H1 (cell line): Measurements from ENCODE around the gene PELI2. TPM values are rescaled to one million over a fixed set of nuclear protein-coding genes. Genes with fewer than 3 reads are reported as not detected.
A peak's percentile ranks its signal among the peaks of the same experiment; 100 is the strongest.

Source experiments
- CTCF ChIA-PET: fragments of 300-600 bp; sonication (Branson Sonifier 250); formaldehyde crosslinking; loops from one replicate; lab custom pipeline; 2021; ENCODE audit not compliant: partially characterized antibody; lab: Charles Lee
- POLR2A ChIA-PET: fragments of 300-600 bp; sonication (Branson Sonifier 250); formaldehyde crosslinking; loops from one replicate; lab custom pipeline; 2021; ENCODE audit warnings: inconsistent platforms; ENCODE audit not compliant: partially characterized antibody; lab: Charles Lee
- DNase-seq, 2 experiments: peaks; one replicate each; pipeline versions ENCODE4 v3.0.0 to v3.0.0-alpha.2; 2010 to 2022; ENCODE audit warnings: low spot score in 2 of 2, low read depth in 1 of 2, mixed read lengths in 1 of 2
- FAIRE-seq: peaks from 2 replicates; lab custom pipeline; 2011; peaks lifted over from hg19 to GRCh38; lab: Jason Lieb, UNC
- H2AFZ ChIP-seq: 2 replicates; pipeline ENCODE4 v1.8.1; 2012; ENCODE audit warnings: low read length, inconsistent platforms
- H2AK5ac ChIP-seq: 2 replicates; pipeline ENCODE4 v1.6.1; 2013; ENCODE audit warnings: low read depth, low read length
- H2BK120ac ChIP-seq: replicated peaks from 2 replicates; pipeline ENCODE3; 2013; ENCODE audit warnings: low read depth, low read length, inconsistent platforms
- H2BK12ac ChIP-seq: 2 replicates; pipeline ENCODE4 v1.6.1; 2013; ENCODE audit warnings: low read depth, low read length
- H2BK15ac ChIP-seq: 2 replicates; pipeline ENCODE4 v1.6.1; 2013; ENCODE audit warnings: low read length
- H2BK20ac ChIP-seq: 2 replicates; pipeline ENCODE4 v1.6.1; 2013; ENCODE audit warnings: low read length
- H2BK5ac ChIP-seq: 2 replicates; pipeline ENCODE4 v1.6.1; 2013; ENCODE audit warnings: low read depth, low read length
- H3K14ac ChIP-seq: 2 replicates; pipeline ENCODE4 v1.6.1; 2013; ENCODE audit warnings: inconsistent platforms; ENCODE audit not compliant: insufficient read length
- H3K18ac ChIP-seq: 2 replicates; pipeline ENCODE4 v1.6.1; 2013; ENCODE audit warnings: low read length; ENCODE audit errors: extremely low read depth
- H3K23ac ChIP-seq: 2 replicates; pipeline ENCODE4 v1.6.1; 2013; ENCODE audit warnings: inconsistent platforms; ENCODE audit not compliant: insufficient read length
- H3K23me2 ChIP-seq: 2 replicates; pipeline ENCODE4 v1.6.1; 2013; ENCODE audit warnings: low read depth, low read length
- H3K27ac ChIP-seq: 2 replicates; pipeline ENCODE4 v1.6.1; 2011; ENCODE audit warnings: low read depth, low read length, inconsistent platforms
- H3K27me3 ChIP-seq, 4 experiments: replicated peaks in 1 of 4; 1 replicate in 1 of 4; 2 replicates in 3 of 4; pipeline versions ENCODE4 v1.6.1 to v1.8.1; 2011 to 2013; ENCODE audit warnings: low read length in 3 of 4, mild to moderate bottlenecking in 3 of 4, inconsistent platforms in 2 of 4, mixed read lengths in 2 of 4, moderate library complexity in 1 of 4; ENCODE audit not compliant: control insufficient read depth in 3 of 4, insufficient read depth in 3 of 4; ENCODE audit errors: extremely low read depth in 1 of 4
- H3K36me3 ChIP-seq, 4 experiments: 2 replicates each; pipeline versions ENCODE4 v1.6.1 to v1.8.1; 2011 to 2013; ENCODE audit warnings: mild to moderate bottlenecking in 4 of 4, low read length in 3 of 4, moderate library complexity in 2 of 4, control low read depth in 1 of 4, inconsistent platforms in 1 of 4; ENCODE audit not compliant: insufficient read depth in 4 of 4, control insufficient read depth in 2 of 4
- H3K4ac ChIP-seq: replicated peaks from 2 replicates; pipeline ENCODE3; 2013; ENCODE audit warnings: low read length, low read depth, mixed read lengths, inconsistent platforms; ENCODE audit not compliant: insufficient read length
- H3K4me1 ChIP-seq, 4 experiments: replicated peaks in 1 of 4; 1 replicate in 1 of 4; 2 replicates in 3 of 4; pipeline versions ENCODE4 v1.6.1 to v1.8.1; 2011 to 2013; ENCODE audit warnings: low read length in 3 of 4, inconsistent platforms in 2 of 4, mixed read lengths in 1 of 4; ENCODE audit not compliant: insufficient read depth in 4 of 4, control insufficient read depth in 3 of 4
- H3K4me2 ChIP-seq, 2 experiments: 2 replicates each; pipeline versions ENCODE4 v1.6.1 to v1.8.1; 2011 to 2013; ENCODE audit warnings: low read depth in 2 of 2, low read length in 2 of 2, control low read depth in 1 of 2, inconsistent platforms in 1 of 2, mild to moderate bottlenecking in 1 of 2; ENCODE audit not compliant: insufficient read depth in 1 of 2
- H3K4me3 ChIP-seq, 4 experiments: fragments of 200-600, 300-600 bp in 1 of 4; sonication (generic), shearing (Covaris generic), sonication (Bioruptor Twin) in 1 of 4; 2 replicates each; pipeline versions ENCODE4 v1.5.1 to v1.8.1; 2011 to 2016; ENCODE audit warnings: low read length in 4 of 4, low read depth in 3 of 4, control low read depth in 2 of 4, inconsistent platforms in 2 of 4, mild to moderate bottlenecking in 2 of 4, mixed read lengths in 1 of 4, moderate library complexity in 1 of 4; ENCODE audit not compliant: insufficient read depth in 2 of 4; ENCODE audit errors: extremely low read depth in 1 of 4
- H3K56ac ChIP-seq: replicated peaks from 2 replicates; pipeline ENCODE3; 2013; ENCODE audit warnings: low read depth, mild to moderate bottlenecking, mixed read lengths, low read length, inconsistent platforms; ENCODE audit not compliant: insufficient read length
- H3K79me1 ChIP-seq: 2 replicates; pipeline ENCODE4 v1.6.1; 2013; ENCODE audit warnings: low read depth, low read length, control low read depth
- H3K79me2 ChIP-seq, 2 experiments: 2 replicates each; pipeline versions ENCODE4 v1.6.1 to v1.8.1; 2012 to 2013; ENCODE audit warnings: low read length in 2 of 2, mild to moderate bottlenecking in 2 of 2, inconsistent platforms in 1 of 2; ENCODE audit not compliant: insufficient read depth in 2 of 2, control insufficient read depth in 1 of 2
- H3K9ac ChIP-seq, 4 experiments: replicated peaks in 1 of 4; 1 replicate in 1 of 4; 2 replicates in 3 of 4; pipeline versions ENCODE4 v1.6.1 to v1.8.1; 2011 to 2013; ENCODE audit warnings: low read depth in 3 of 4, low read length in 3 of 4, control low read depth in 2 of 4, mild to moderate bottlenecking in 2 of 4, moderate library complexity in 2 of 4, inconsistent platforms in 1 of 4; ENCODE audit errors: extremely low read depth in 1 of 4
- H3K9me3 ChIP-seq, 2 experiments: 2 replicates each; pipeline versions ENCODE4 v1.6.1 to v1.8.1; 2012 to 2013; ENCODE audit warnings: mild to moderate bottlenecking in 2 of 2, moderate library complexity in 2 of 2, control low read depth in 1 of 2, inconsistent platforms in 1 of 2, low read depth in 1 of 2, low read length in 1 of 2, mixed read lengths in 1 of 2; ENCODE audit not compliant: insufficient read depth in 2 of 2
- H4K20me1 ChIP-seq, 2 experiments: replicated peaks in 1 of 2; 2 replicates each; pipeline versions ENCODE3 to v1.8.1; 2011 to 2013; ENCODE audit warnings: inconsistent platforms in 2 of 2, low read length in 2 of 2, mild to moderate bottlenecking in 1 of 2; ENCODE audit not compliant: insufficient read depth in 2 of 2, control insufficient read depth in 1 of 2
- H4K5ac ChIP-seq: 2 replicates; pipeline ENCODE4 v1.6.1; 2013; ENCODE audit warnings: low read length, low read depth, mixed read lengths, inconsistent platforms; ENCODE audit not compliant: insufficient read length
- H4K8ac ChIP-seq: 2 replicates; pipeline ENCODE4 v1.8.0; 2013; ENCODE audit warnings: mild to moderate bottlenecking, moderate library complexity, low read length, inconsistent platforms; ENCODE audit not compliant: insufficient read depth; ENCODE audit errors: extremely low read depth
- H4K91ac ChIP-seq: replicated peaks from 2 replicates; pipeline ENCODE3; 2013; ENCODE audit warnings: low read length, mixed read lengths, inconsistent platforms; ENCODE audit not compliant: insufficient read length
- JUND ChIP-seq: IDR thresholded peaks from 2 replicates; pipeline ENCODE4 v1.6.1; 2011; ENCODE audit warnings: mild to moderate bottlenecking, improper control_type of control experiment, low read length
- KDM5A ChIP-seq: fragments of 200-600 bp; IDR thresholded peaks from 2 replicates; pipeline ENCODE4 v1.7.1; 2012; ENCODE audit warnings: mild to moderate bottlenecking, low read length, inconsistent platforms, mixed read lengths
- SP1 ChIP-seq: IDR thresholded peaks from 2 replicates; pipeline ENCODE4 v1.6.1; 2011; ENCODE audit warnings: low read depth, low read length
- SUZ12 ChIP-seq: fragments of 200-600 bp; sonication (generic); IDR thresholded peaks from 2 replicates; pipeline ENCODE4 v1.6.1; 2012; ENCODE audit warnings: mild to moderate bottlenecking, inconsistent platforms, low read length, moderate library complexity, mixed read lengths
- WGBS, 2 experiments: shearing (Covaris generic) in 1 of 2; methylation state at CpG; one replicate each; pipeline versions ENCODE4 v1.1.6 to v1.1.7; 2013 to 2015; ENCODE audit warnings: low lambda C conversion rate in 2 of 2, mixed read lengths in 2 of 2, inconsistent platforms in 1 of 2, low coverage in 1 of 2, missing lambda C conversion rate in 1 of 2; ENCODE audit not compliant: insufficient replicate concordance in 2 of 2, insufficient coverage in 1 of 2, insufficient read length in 1 of 2; ENCODE audit errors: extremely low coverage in 1 of 2, missing lambda C conversion rate in 1 of 2; 5-methylcytosine and 5-hydroxymethylcytosine counted together
- polyA plus RNA-seq, 7 experiments: library from polyadenylated mRNA; depleted of rRNA in 3 of 7; stranded (reverse) in 5 of 7; unstranded in 2 of 7; fragments of >200 nt in 5 of 7; fragments of 200-250 nt in 2 of 7; gene quantifications; 1 replicate in 5 of 7; 2 replicates in 1 of 7; 4 replicates in 1 of 7; pipeline versions ENCODE4 v1.2.1 to v1.2.3, GENCODE V29; 2011 to 2013; ENCODE audit warnings: missing spikeins in 2 of 7, mixed read lengths in 2 of 7
- total RNA-seq: library from RNA; stranded (reverse); fragmentation: NEBNext Ultra II Directional; extraction: Animal tissue kit (Norgen Biotek cat#: 25700); gene quantifications from 2 replicates; pipeline ENCODE4 v1.2.1, GENCODE V29; 2021

PELI2 gene
- total and polyA plus RNA-seq, 2 of the 8 experiments (the other 6 are each of a cell fraction or from before 2014, with no cell fraction given) = 14.6 to 25.7 TPM

DNA sequence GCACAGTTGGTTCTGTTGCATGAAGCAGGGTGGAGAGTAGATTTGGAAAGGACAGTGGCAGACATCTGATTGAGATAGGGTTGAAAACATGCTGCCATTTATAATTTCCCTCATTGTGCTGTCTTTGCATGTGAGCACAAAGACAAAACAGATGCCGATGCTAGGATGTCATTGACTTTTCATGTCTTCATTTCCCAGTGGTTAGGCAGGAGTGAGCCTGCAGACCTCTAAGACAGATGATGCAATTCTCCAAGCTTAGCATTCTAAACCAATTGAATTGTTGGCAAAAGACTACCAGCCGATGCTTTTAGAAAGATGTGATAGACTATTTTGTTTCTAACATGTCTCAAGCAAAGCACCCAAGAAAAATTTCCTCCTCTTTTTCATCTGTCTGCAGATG is 37.1 kb upstream of the PELI2 start:
- no peak for TF ChIP-seq SUZ12
- TF ChIP-seq SP1 = no peak
- no peak for TF ChIP-seq JUND
- TF ChIP-seq KDM5A = no peak

More for the DNA sequence above, 37.1 kb upstream of the PELI2 start:
- Histone ChIP-seq H3K4me2 (no peak overlapping the region), H4K20me1 (no peaks in the 10 kb centered on the region), H4K5ac (no peak overlapping the region), H3K27ac (no peak overlapping the region), H2BK120ac (no peak overlapping the region), H2BK12ac (no peak overlapping the region; the same call in 1 of the 2 replicates), H3K23me2 (no peaks in the 10 kb centered on the region), H3K9me3 (no peaks in the 10 kb centered on the region), H3K23ac (no peak overlapping the region), H3K4ac (no peak overlapping the region), H3K9ac (no peak overlapping the region), H3K79me2 (no peaks in the 10 kb centered on the region), H3K18ac (no peak overlapping the region), H3K36me3 (no peaks in the 10 kb centered on the region), H2BK5ac (no peak overlapping the region; the same call in 1 of the 2 replicates), H3K4me3 (no peak overlapping the region), H3K56ac (no peak overlapping the region), H2AK5ac (no peak overlapping the region), H3K14ac (no peak overlapping the region), H2BK20ac (no peak overlapping the region), H2AFZ (peak overlapping the region; percentile 74), H4K8ac (no peak overlapping the region), H2BK15ac (no peak overlapping the region), H3K79me1 (no peaks in the 10 kb centered on the region), H3K4me1 (no peaks in the 10 kb centered on the region), H4K91ac (no peak overlapping the region), H3K27me3 (no peaks in the 10 kb centered on the region)
- POLR2A ChIA-PET = interaction anchor here (0.7 kb wide), 1 partner anchor 24 kb away, joined by 3 read pairs; no protein-coding TSS in a partner anchor
- FAIRE-seq (no peak), DNase-seq (no peak)
- CTCF ChIA-PET = interaction anchor here (0.6 kb wide), 2 partner anchors 262 to 350 kb away, joined by 3 to 5 read pairs; no protein-coding TSS in a partner anchor
- 97% methylated on average over 2 of the region's 2 CpGs; no CpG with 5 or more reads in 1 of the 2 experiments for WGBS, 2 experiments
